K562 (cell line): ENCODE measurements around the gene CALR3.

Experiments used
- CEBPB ChIP-seq: fragments of 450-650 bp; IDR thresholded peaks from 2 replicates; pipeline ENCODE4 v1.6.1; 2016; ENCODE audit warnings: missing genetic modification characterization, missing compliant biosample characterization
- ETV5 ChIP-seq: sonication (generic); formaldehyde crosslinking; IDR thresholded peaks from 2 replicates; pipeline ENCODE4 v1.4.0; 2020; ENCODE audit warnings: low read depth, mild to moderate bottlenecking, missing genetic modification reagents
- EWSR1 ChIP-seq: fragments of 450-650 bp; IDR thresholded peaks from 2 replicates; pipeline ENCODE4 v1.6.1; 2018; ENCODE audit warnings: borderline replicate concordance, mild to moderate bottlenecking, low read depth, moderate library complexity; ENCODE audit not compliant: partially characterized antibody
- POLR2AphosphoS5 ChIP-seq: IDR thresholded peaks from 2 replicates; pipeline ENCODE4 v1.6.1; 2011; ENCODE audit warnings: mild to moderate bottlenecking, low read depth, low read length, moderate library complexity; ENCODE audit not compliant: control insufficient read depth, insufficient read depth
- TF ChIP-seq, protein P1 (sequence below): sonication (generic); formaldehyde crosslinking; IDR thresholded peaks from 2 replicates; pipeline ENCODE4 v1.8.1; 2023; ENCODE audit warnings: mild to moderate bottlenecking, missing genetic modification reagents
- TF ChIP-seq, protein P2 (sequence below), 3 experiments: IDR thresholded peaks in 2 of 3; conservative IDR thresholded peaks in 1 of 3; 2 replicates each; pipeline ENCODE4 v1.5.1; 2011 to 2012; ENCODE audit warnings: low read length in 3 of 3, mild to moderate bottlenecking in 3 of 3, control low read depth in 2 of 3, improper control_type of control experiment in 1 of 3, inconsistent platforms in 1 of 3, low read depth in 1 of 3, mixed read lengths in 1 of 3, moderate library complexity in 1 of 3; ENCODE audit not compliant: insufficient read depth in 2 of 3
- TF ChIP-seq, protein P3 (sequence below): fragments of 450-650 bp; IDR thresholded peaks from 2 replicates; pipeline ENCODE4 v1.6.1; 2016; ENCODE audit warnings: antibody characterized with exemption
- TF ChIP-seq, protein P4 (sequence below): fragments of 450-650 bp; formaldehyde crosslinking; IDR thresholded peaks from 2 replicates; pipeline ENCODE4 v1.4.0; 2022; ENCODE audit warnings: missing genetic modification characterization
- TF ChIP-seq, protein P5 (sequence below), 2 experiments: IDR thresholded peaks; 2 replicates each; pipeline ENCODE4 v1.6.1; 2012; ENCODE audit warnings: improper control_type of control experiment in 2 of 2, low read depth in 2 of 2, low read length in 2 of 2, borderline replicate concordance in 1 of 2

DNA sequence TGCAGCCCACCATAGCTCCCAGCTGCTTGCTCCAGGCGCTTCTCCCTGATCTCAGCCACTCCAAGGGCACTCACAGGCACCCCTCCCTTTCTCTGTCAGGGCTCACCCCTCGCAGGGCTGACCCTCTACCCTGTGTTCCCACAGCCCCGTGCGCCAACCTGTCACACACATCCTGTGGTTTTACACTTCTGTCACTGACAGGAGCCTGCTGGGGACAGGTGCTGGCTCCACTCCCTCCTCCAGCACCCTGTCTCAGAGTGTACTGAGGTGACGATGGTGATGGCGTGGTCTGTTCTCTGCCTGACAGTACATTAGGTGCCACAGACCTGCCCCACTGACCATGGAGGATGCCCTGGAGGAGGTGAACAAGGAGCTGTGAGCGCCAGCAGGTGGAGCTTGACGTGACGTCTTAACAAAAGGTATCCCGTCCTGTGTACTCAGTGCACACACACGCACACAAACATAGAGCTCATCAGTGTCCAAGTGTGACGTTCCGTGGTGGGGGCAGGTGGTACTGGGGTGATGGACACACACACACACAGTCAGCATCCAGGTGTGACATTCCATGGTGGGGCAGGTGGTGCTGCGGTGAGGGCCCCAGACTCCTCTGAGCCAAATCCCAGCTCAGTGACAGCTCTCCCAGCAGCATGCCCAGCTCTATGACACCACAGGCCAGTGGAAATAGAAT, 21.1 kb upstream of the CALR3 start:
- TF ChIP-seq, protein P1, sequence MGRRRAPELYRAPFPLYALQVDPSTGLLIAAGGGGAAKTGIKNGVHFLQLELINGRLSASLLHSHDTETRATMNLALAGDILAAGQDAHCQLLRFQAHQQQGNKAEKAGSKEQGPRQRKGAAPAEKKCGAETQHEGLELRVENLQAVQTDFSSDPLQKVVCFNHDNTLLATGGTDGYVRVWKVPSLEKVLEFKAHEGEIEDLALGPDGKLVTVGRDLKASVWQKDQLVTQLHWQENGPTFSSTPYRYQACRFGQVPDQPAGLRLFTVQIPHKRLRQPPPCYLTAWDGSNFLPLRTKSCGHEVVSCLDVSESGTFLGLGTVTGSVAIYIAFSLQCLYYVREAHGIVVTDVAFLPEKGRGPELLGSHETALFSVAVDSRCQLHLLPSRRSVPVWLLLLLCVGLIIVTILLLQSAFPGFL (CRISPR knock-in tag): no peak
- TF ChIP-seq EWSR1: no peak
- no peak for TF ChIP-seq POLR2AphosphoS5
- TF ChIP-seq, protein P2, sequence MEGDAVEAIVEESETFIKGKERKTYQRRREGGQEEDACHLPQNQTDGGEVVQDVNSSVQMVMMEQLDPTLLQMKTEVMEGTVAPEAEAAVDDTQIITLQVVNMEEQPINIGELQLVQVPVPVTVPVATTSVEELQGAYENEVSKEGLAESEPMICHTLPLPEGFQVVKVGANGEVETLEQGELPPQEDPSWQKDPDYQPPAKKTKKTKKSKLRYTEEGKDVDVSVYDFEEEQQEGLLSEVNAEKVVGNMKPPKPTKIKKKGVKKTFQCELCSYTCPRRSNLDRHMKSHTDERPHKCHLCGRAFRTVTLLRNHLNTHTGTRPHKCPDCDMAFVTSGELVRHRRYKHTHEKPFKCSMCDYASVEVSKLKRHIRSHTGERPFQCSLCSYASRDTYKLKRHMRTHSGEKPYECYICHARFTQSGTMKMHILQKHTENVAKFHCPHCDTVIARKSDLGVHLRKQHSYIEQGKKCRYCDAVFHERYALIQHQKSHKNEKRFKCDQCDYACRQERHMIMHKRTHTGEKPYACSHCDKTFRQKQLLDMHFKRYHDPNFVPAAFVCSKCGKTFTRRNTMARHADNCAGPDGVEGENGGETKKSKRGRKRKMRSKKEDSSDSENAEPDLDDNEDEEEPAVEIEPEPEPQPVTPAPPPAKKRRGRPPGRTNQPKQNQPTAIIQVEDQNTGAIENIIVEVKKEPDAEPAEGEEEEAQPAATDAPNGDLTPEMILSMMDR (IDR thresholded peaks at IDR 0.05 in 2 of 3, conservative IDR thresholded peaks at IDR 0.05 in 1 of 3; ENCODE audit: insufficient read depth in 2 of 3, low read depth in 1 of 3, low read length in 3 of 3): no peak
- TF ChIP-seq CEBPB (tag): no peak
- TF ChIP-seq, protein P3, sequence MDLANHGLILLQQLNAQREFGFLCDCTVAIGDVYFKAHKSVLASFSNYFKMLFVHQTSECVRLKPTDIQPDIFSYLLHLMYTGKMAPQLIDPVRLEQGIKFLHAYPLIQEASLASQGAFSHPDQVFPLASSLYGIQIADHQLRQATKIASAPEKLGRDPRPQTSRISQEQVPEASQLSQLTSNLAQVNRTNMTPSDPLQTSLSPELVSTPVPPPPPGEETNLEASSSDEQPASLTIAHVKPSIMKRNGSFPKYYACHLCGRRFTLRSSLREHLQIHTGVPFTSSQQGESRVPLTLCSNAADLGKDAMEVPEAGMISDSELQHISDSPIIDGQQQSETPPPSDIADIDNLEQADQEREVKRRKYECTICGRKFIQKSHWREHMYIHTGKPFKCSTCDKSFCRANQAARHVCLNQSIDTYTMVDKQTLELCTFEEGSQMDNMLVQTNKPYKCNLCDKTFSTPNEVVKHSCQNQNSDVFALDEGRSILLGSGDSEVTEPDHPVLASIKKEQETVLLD: no peak
- no peak for TF ChIP-seq ETV5
- TF ChIP-seq, protein P4, sequence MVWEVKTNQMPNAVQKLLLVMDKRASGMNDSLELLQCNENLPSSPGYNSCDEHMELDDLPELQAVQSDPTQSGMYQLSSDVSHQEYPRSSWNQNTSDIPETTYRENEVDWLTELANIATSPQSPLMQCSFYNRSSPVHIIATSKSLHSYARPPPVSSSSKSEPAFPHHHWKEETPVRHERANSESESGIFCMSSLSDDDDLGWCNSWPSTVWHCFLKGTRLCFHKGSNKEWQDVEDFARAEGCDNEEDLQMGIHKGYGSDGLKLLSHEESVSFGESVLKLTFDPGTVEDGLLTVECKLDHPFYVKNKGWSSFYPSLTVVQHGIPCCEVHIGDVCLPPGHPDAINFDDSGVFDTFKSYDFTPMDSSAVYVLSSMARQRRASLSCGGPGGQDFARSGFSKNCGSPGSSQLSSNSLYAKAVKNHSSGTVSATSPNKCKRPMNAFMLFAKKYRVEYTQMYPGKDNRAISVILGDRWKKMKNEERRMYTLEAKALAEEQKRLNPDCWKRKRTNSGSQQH: no peak
- TF ChIP-seq, protein P5, sequence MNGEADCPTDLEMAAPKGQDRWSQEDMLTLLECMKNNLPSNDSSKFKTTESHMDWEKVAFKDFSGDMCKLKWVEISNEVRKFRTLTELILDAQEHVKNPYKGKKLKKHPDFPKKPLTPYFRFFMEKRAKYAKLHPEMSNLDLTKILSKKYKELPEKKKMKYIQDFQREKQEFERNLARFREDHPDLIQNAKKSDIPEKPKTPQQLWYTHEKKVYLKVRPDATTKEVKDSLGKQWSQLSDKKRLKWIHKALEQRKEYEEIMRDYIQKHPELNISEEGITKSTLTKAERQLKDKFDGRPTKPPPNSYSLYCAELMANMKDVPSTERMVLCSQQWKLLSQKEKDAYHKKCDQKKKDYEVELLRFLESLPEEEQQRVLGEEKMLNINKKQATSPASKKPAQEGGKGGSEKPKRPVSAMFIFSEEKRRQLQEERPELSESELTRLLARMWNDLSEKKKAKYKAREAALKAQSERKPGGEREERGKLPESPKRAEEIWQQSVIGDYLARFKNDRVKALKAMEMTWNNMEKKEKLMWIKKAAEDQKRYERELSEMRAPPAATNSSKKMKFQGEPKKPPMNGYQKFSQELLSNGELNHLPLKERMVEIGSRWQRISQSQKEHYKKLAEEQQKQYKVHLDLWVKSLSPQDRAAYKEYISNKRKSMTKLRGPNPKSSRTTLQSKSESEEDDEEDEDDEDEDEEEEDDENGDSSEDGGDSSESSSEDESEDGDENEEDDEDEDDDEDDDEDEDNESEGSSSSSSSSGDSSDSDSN (IDR thresholded peaks at IDR 0.05; ENCODE audit: borderline replicate concordance in 1 of 2, low read depth in 2 of 2, low read length in 2 of 2): no peak
